ENCODE results near the gene ALX1. TPM values are rescaled to one million over a fixed set of nuclear protein-coding genes. Genes with fewer than 3 reads are reported as not detected.

Gene ALX1
- 3.9 TPM for polyA plus RNA-seq (2013, experiment 1 of 2)
- 4.7 TPM for polyA plus RNA-seq (2013, experiment 2 of 2)

DNA sequence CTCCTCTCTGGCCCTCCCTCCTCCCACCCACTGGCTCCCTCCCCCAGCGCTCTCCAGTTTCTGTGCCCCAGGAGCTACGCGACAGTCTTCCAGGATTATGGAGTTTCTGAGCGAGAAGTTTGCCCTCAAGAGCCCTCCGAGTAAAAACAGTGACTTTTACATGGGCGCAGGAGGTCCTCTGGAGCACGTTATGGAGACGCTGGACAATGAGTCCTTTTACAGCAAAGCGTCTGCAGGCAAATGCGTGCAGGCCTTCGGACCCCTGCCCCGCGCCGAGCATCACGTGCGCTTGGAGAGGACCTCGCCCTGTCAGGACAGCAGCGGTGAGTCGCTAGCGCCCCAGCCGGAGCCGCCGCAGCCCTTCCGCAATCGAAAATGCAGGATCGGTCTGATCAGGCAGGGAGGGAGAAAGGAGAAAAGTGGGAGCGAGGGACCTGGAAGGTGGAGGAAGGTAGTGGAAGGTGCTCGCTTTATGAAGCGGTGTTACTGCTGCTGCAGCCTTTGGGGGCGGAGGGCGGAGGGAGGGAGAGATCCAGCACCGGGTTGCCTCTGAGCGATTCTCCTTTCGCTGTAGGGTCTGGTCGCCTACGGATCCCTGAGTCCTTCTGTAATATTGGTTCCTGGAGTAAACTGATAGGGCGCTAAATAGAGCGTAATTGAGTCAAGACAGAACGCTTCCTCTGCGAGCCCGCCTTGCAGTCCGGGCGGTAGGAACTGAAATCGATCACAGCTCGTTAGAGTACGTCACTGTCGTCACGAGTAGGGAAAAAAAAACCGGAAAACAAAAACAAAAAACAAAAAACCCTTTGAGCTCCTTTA is at the start of gene ALX1:
ALX1 (plus strand) TSS at position 56 of the 819 bp plus-strand sequence; CDS start at position 98, 42 bp downstream.
- no peaks in the 10 kb centered on the region for H3K36me3 ChIP-seq (ENCODE audit: control insufficient read depth, insufficient read depth, low read length)
- peak within 1 kb of the TSS; percentile 79 for H3K27ac ChIP-seq (ENCODE audit: low read depth, low read length, severe bottlenecking)
- peak within 1 kb of the TSS; percentile 52 for H3K4me3 ChIP-seq (ENCODE audit: extremely low read depth, insufficient read depth, low read length, poor library complexity, severe bottlenecking)
- H3K9me3 ChIP-seq (ENCODE audit: control insufficient read depth, low read length), result no peaks in the 10 kb centered on the region
- H3K4me1 ChIP-seq (ENCODE audit: control insufficient read depth, insufficient read depth, low read length, poor library complexity, severe bottlenecking), result no peaks in the 10 kb centered on the region
- 0 to 1% methylated on average over 18 to 33 of the region's 49 CpGs for WGBS, 2 experiments (ENCODE audit: insufficient coverage in 2 of 2)

DNA sequence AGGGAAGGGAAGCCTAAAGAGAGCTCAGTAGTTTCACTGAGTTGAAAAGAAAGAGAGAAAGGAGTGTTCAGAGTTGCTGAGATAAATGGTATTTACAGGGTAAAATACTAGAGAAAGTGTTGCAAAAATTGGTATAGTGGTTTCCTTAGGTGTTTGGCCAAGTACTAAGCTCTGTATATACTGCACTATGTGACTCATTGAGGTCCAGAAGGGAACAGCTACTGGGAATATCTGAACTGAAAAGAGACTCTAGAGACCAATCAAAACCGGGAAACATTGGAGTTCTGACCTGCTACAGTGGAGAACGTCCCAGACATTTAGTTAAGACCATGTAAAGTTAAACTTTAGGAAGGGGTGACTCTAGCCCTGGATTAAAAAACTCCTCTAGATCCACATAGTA is 42.7 kb upstream of the ALX1 start:
- Histone ChIP-seq H3K4me1 (ENCODE audit: control insufficient read depth, insufficient read depth, low read length, poor library complexity, severe bottlenecking) (no peaks in the 10 kb centered on the region), H3K9me3 (ENCODE audit: control insufficient read depth, low read length) (no peaks in the 10 kb centered on the region), H3K4me3 (ENCODE audit: extremely low read depth, insufficient read depth, low read length, poor library complexity, severe bottlenecking) (no peak overlapping the region), H3K36me3 (ENCODE audit: control insufficient read depth, insufficient read depth, low read length) (no peaks in the 10 kb centered on the region), H3K27ac (ENCODE audit: low read depth, low read length, severe bottlenecking) (no peak overlapping the region)
- no CpG with 5 or more reads among the region's 2 CpGs for WGBS, 2 experiments (ENCODE audit: insufficient coverage in 2 of 2)

DNA sequence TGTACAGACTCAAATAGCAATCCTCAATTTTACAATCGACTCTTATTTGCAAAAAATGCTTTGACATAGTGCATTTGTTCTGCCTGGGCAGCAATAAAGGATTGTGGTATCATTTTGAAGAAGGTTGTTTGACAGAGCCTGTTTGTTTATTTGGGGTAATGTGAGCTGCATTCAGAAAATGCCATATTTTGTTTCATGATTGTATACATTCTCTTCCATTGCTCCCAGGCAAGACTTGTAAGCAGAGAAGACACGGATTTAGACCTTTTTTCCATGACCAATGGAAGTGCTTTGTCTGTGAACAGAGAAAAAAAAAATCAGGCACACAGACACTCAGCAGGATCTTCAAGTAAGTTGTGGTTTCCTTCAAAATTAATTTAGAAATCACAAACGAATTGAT is 35.5 kb upstream of the ALX1 start:
- Histone ChIP-seq H3K4me3 (ENCODE audit: extremely low read depth, insufficient read depth, low read length, poor library complexity, severe bottlenecking) (no peak overlapping the region), H3K36me3 (ENCODE audit: control insufficient read depth, insufficient read depth, low read length) (no peaks in the 10 kb centered on the region), H3K4me1 (ENCODE audit: control insufficient read depth, insufficient read depth, low read length, poor library complexity, severe bottlenecking) (no peaks in the 10 kb centered on the region), H3K9me3 (ENCODE audit: control insufficient read depth, low read length) (no peaks in the 10 kb centered on the region), H3K27ac (ENCODE audit: low read depth, low read length, severe bottlenecking) (no peak overlapping the region)
- WGBS, 2 experiments (ENCODE audit: insufficient coverage in 2 of 2), result 60% methylated on average over 1 of the region's 3 CpGs; no CpG with 5 or more reads in 1 of the 2 experiments

DNA sequence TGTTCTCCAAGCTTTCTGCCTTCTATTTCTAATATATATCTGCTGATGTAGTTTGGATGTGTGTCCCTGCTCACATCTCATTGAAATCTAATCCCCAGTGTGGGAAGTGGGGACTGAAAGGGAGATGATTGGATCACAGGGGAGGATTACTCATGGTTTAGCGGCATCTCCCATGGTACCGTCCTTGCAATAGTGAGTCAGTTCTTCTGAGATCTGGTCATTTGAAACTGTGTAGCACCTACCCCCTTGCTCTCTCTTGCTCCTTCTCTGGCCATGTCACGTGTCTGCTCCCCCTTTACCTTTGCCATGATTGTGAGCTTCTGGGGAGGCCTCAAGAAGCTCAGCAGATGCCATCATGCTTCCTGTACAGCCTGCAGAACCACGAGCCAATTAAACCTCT is 26.2 kb upstream of the ALX1 start:
- H3K27ac ChIP-seq (ENCODE audit: low read depth, low read length, severe bottlenecking), result no peak overlapping the region
- no peaks in the 10 kb centered on the region for H3K36me3 ChIP-seq (ENCODE audit: control insufficient read depth, insufficient read depth, low read length)
- H3K4me3 ChIP-seq (ENCODE audit: extremely low read depth, insufficient read depth, low read length, poor library complexity, severe bottlenecking), result no peak overlapping the region
- no peaks in the 10 kb centered on the region for H3K4me1 ChIP-seq (ENCODE audit: control insufficient read depth, insufficient read depth, low read length, poor library complexity, severe bottlenecking)
- H3K9me3 ChIP-seq (ENCODE audit: control insufficient read depth, low read length), result no peaks in the 10 kb centered on the region
- WGBS, 2 experiments (ENCODE audit: insufficient coverage in 2 of 2), result 67 to 75% methylated on average over 2 to 3 of the region's 4 CpGs

DNA sequence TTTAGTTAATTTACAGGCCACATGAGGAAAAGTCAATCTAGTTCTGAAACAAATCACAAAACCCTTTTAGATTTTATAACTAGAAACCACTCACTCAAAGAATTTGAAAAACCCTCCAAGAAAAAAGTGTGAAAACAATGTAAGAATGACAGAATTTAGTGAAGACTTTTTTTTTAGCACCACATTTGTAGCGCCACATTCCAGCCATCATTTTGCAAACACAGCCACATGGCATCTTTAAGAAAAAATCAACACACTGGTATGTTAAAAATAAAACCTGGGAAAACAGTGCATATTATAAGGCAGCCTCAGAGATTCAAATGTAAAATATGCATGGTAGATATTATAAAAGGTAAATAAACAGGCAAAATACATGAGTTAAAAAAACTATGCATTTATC is 22.3 kb upstream of the ALX1 start:
- no CpG with 5 or more reads among the region's 1 CpG for WGBS, 2 experiments (ENCODE audit: insufficient coverage in 2 of 2)
- no peak overlapping the region for H3K27ac ChIP-seq (ENCODE audit: low read depth, low read length, severe bottlenecking)
- no peaks in the 10 kb centered on the region for H3K36me3 ChIP-seq (ENCODE audit: control insufficient read depth, insufficient read depth, low read length)
- H3K4me1 ChIP-seq (ENCODE audit: control insufficient read depth, insufficient read depth, low read length, poor library complexity, severe bottlenecking), result no peaks in the 10 kb centered on the region
- H3K9me3 ChIP-seq (ENCODE audit: control insufficient read depth, low read length), result no peaks in the 10 kb centered on the region
- H3K4me3 ChIP-seq (ENCODE audit: extremely low read depth, insufficient read depth, low read length, poor library complexity, severe bottlenecking), result no peak overlapping the region

DNA sequence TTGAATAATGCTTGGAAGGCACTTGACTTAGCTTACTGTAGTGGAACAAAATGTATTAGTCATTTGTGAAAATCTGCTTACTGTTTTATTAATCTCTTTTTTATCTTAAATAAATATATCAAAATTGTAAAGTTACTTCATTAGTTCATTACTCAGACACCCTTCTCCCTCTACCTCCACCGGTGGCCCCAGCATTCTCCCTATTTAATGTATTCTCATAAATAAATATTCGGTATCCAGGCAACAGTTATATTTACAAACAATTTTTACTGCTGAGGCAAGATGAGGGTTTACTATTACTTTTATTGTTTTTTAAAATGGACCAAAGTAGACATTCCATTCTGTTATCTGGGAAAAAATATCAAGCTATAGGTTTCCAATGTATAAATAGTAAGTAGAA is 19.6 kb upstream of the ALX1 start:
- H3K4me3 ChIP-seq (ENCODE audit: extremely low read depth, insufficient read depth, low read length, poor library complexity, severe bottlenecking), result no peak overlapping the region
- no peaks in the 10 kb centered on the region for H3K4me1 ChIP-seq (ENCODE audit: control insufficient read depth, insufficient read depth, low read length, poor library complexity, severe bottlenecking)
- H3K36me3 ChIP-seq (ENCODE audit: control insufficient read depth, insufficient read depth, low read length), result no peaks in the 10 kb centered on the region
- H3K27ac ChIP-seq (ENCODE audit: low read depth, low read length, severe bottlenecking), result no peak overlapping the region
- no CpG with 5 or more reads among the region's 2 CpGs for WGBS, 2 experiments (ENCODE audit: insufficient coverage in 2 of 2)
- H3K9me3 ChIP-seq (ENCODE audit: control insufficient read depth, low read length), result no peaks in the 10 kb centered on the region

DNA sequence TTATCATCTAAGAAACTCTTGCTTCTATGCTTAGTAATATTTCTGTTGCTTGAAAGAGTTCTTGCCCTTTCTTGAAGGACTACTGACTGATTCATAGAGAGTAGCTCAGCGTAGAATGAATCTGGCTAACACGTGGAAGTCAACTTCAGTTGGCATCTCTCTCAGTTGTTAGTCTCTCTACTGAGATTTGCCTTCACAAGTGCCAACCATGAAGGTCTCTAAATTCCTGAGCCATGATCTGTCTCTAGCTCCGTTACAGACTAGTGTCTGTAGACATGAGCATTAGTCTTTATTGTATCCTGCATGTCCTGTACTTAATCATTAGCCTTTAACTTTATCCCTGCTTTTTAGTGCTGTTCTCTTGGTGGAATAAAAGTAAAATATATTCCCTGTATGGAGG is 19.1 kb upstream of the ALX1 start:
- no peak overlapping the region for H3K4me3 ChIP-seq (ENCODE audit: extremely low read depth, insufficient read depth, low read length, poor library complexity, severe bottlenecking)
- WGBS, 2 experiments (ENCODE audit: insufficient coverage in 2 of 2), result 78 to 82% methylated on average over 2 of the region's 3 CpGs
- no peaks in the 10 kb centered on the region for H3K36me3 ChIP-seq (ENCODE audit: control insufficient read depth, insufficient read depth, low read length)
- no peak overlapping the region for H3K27ac ChIP-seq (ENCODE audit: low read depth, low read length, severe bottlenecking)
- no peaks in the 10 kb centered on the region for H3K4me1 ChIP-seq (ENCODE audit: control insufficient read depth, insufficient read depth, low read length, poor library complexity, severe bottlenecking)
- no peaks in the 10 kb centered on the region for H3K9me3 ChIP-seq (ENCODE audit: control insufficient read depth, low read length)

DNA sequence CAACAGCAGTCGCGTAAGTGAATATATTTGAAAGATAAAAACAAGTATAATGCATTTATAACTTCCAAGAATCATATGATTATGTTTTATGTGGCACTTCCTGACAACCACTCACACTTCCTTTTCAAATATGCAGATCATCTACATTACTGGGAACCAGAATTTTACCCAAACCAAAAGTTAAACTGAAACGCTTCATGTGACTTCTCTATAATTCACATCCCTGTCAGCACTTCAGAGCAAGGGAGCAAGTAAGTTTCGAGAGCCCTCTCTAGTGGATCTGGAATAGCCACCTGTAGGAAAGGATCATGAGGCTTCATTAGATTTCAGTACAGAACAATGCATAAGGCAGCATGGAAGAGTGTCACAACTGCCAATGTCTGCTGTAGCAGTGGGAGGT is 13.7 kb upstream of the ALX1 start:
- Histone ChIP-seq H3K27ac (ENCODE audit: low read depth, low read length, severe bottlenecking) (no peak overlapping the region), H3K36me3 (ENCODE audit: control insufficient read depth, insufficient read depth, low read length) (no peaks in the 10 kb centered on the region), H3K4me1 (ENCODE audit: control insufficient read depth, insufficient read depth, low read length, poor library complexity, severe bottlenecking) (no peaks in the 10 kb centered on the region), H3K9me3 (ENCODE audit: control insufficient read depth, low read length) (no peaks in the 10 kb centered on the region), H3K4me3 (ENCODE audit: extremely low read depth, insufficient read depth, low read length, poor library complexity, severe bottlenecking) (no peak overlapping the region)
- WGBS, 2 experiments (ENCODE audit: insufficient coverage in 2 of 2), result 86 to 100% methylated on average over 1 to 2 of the region's 4 CpGs

DNA sequence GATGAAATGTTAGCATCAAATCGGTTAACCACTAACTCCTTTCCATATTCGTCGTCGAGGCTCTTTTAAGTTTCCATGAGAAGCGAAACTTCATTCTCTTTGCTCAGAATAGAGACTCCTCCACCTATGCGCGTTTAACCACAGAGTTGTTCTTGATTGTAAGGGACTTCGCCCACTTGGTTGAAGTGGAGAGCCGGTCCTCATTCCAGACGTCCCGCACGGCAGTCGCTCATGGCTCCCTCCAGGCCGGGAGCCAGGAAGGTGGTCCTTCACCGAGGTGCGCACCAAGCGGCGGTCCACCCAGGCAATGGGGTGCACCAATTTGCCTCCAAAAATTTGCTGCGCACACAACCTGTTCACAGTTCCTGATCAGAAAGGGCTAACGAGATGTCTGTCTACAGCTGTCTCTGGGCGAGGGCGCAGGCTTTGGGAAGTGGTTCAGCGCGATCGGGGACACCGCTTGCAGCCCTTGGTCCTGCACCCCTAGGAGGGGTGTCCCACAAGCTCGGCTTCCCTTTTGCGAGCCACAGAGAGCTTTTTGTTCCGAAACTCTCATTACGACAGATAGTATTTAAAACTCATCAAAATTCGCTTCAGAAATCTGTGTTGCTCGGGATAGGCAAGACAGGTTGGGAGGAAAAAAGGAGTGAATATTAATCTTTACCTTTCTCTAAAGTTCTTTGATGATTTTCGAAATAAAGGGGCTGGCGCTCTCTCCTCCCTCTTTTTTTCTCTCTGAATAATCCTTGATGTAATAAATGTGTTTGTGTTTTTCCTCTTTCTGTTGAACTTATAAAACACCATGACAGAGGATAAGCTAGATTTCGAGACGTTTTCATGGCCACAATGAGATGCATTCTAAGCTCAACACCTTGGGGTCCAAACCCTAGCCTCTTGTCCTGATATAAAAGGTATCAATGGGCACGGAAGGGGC is 6.4 kb upstream of the ALX1 start:
- H3K9me3 ChIP-seq (ENCODE audit: control insufficient read depth, low read length), result no peaks in the 10 kb centered on the region
- 32 to 43% methylated on average over 26 to 27 of the region's 37 CpGs for WGBS, 2 experiments (ENCODE audit: insufficient coverage in 2 of 2)
- H3K4me1 ChIP-seq (ENCODE audit: control insufficient read depth, insufficient read depth, low read length, poor library complexity, severe bottlenecking), result no peaks in the 10 kb centered on the region
- no peak overlapping the region for H3K27ac ChIP-seq (ENCODE audit: low read depth, low read length, severe bottlenecking)
- H3K4me3 ChIP-seq (ENCODE audit: extremely low read depth, insufficient read depth, low read length, poor library complexity, severe bottlenecking), result no peak overlapping the region
- H3K36me3 ChIP-seq (ENCODE audit: control insufficient read depth, insufficient read depth, low read length), result no peaks in the 10 kb centered on the region

DNA sequence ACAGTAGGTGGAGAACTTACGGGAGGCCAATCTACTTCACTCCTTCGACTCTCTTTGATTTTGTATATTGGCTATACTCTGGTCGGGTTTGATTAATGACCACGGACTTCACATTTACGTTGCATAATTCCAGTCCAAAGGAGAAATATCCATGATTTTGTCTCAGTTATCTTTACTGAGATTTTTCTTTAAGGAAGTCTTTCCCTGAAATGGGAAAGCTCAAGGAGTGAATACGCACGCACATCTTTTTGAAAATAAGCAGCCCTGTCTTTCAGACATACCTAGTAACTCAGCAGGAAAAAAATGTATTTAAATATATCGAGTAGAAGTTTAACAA is 5.7 kb upstream of the ALX1 start:
- Histone ChIP-seq H3K27ac (ENCODE audit: low read depth, low read length, severe bottlenecking) (no peak overlapping the region), H3K4me1 (ENCODE audit: control insufficient read depth, insufficient read depth, low read length, poor library complexity, severe bottlenecking) (no peaks in the 10 kb centered on the region), H3K36me3 (ENCODE audit: control insufficient read depth, insufficient read depth, low read length) (no peaks in the 10 kb centered on the region), H3K9me3 (ENCODE audit: control insufficient read depth, low read length) (no peaks in the 10 kb centered on the region), H3K4me3 (ENCODE audit: extremely low read depth, insufficient read depth, low read length, poor library complexity, severe bottlenecking) (no peak overlapping the region)
- WGBS, 2 experiments (ENCODE audit: insufficient coverage in 2 of 2), result 55% methylated on average over 2 of the region's 8 CpGs; no CpG with 5 or more reads in 1 of the 2 experiments

Measured in mesodermal cell (in vitro differentiated cells).